ENCODE data around the gene TMEM139.

Gene TMEM139

GRCh38 chr7:143320620-143321019 lies 35.9 kb downstream of the TMEM139 start:
- Histone ChIP-seq H4K20me1 (ENCODE audit: insufficient read depth, low read length) (no peaks in the 10 kb centered on the region), H3K9ac (ENCODE audit: low read depth, low read length) (no peak overlapping the region), H3K36me3 (ENCODE audit: insufficient read depth, low read length) (no peaks in the 10 kb centered on the region), H3K4me1 (ENCODE audit: insufficient read depth, low read length) (no peaks in the 10 kb centered on the region), H3K4me2 (ENCODE audit: insufficient read depth, low read length) (no peak overlapping the region), H3K27me3 (ENCODE audit: insufficient read depth, low read length, poor library complexity) (no peaks in the 10 kb centered on the region), H3K9me3 (ENCODE audit: insufficient read depth, low read length, severe bottlenecking) (no peaks in the 10 kb centered on the region), H3K4me3 (ENCODE audit: low read depth in 1 of 2, low read length in 2 of 2) (no peak overlapping the region), H3K27ac (ENCODE audit: low read length) (no peak overlapping the region), H2AFZ (ENCODE audit: low read depth, low read length) (no peak overlapping the region), H3K79me2 (ENCODE audit: insufficient read depth, low read length) (no peaks in the 10 kb centered on the region)
- TF ChIP-seq EZH2 (IDR thresholded peaks at IDR 0.05; ENCODE audit: borderline replicate concordance, low read depth, low read length, severe bottlenecking) = no peak
- TF ChIP-seq CTCF (IDR thresholded peaks at IDR 0.05; ENCODE audit: borderline replicate concordance, extremely low read depth, low read length, poor library complexity, severe bottlenecking) = no peak
- ATAC-seq (ENCODE audit: insufficient read depth, low read depth) (no peak), DNase-seq (no peak)

- Histone ChIP-seq H3K27ac (ENCODE audit: low read length) (no peak overlapping the region), H3K4me3 (ENCODE audit: low read depth in 1 of 2, low read length in 2 of 2) (no peak overlapping the region), H3K79me2 (ENCODE audit: insufficient read depth, low read length) (no peaks in the 10 kb centered on the region), H2AFZ (ENCODE audit: low read depth, low read length) (no peak overlapping the region), H3K36me3 (ENCODE audit: insufficient read depth, low read length) (no peaks in the 10 kb centered on the region), H3K9ac (ENCODE audit: low read depth, low read length) (no peak overlapping the region), H3K27me3 (ENCODE audit: insufficient read depth, low read length, poor library complexity) (no peaks in the 10 kb centered on the region), H4K20me1 (ENCODE audit: insufficient read depth, low read length) (no peaks in the 10 kb centered on the region), H3K4me1 (ENCODE audit: insufficient read depth, low read length) (no peaks in the 10 kb centered on the region), H3K4me2 (ENCODE audit: insufficient read depth, low read length) (no peak overlapping the region), H3K9me3 (ENCODE audit: insufficient read depth, low read length, severe bottlenecking) (no peaks in the 10 kb centered on the region)
- TF ChIP-seq EZH2 (IDR thresholded peaks at IDR 0.05; ENCODE audit: borderline replicate concordance, low read depth, low read length, severe bottlenecking) (no peak), CTCF (IDR thresholded peaks at IDR 0.05; ENCODE audit: borderline replicate concordance, extremely low read depth, low read length, poor library complexity, severe bottlenecking) (no peak)
- ATAC-seq (ENCODE audit: insufficient read depth, low read depth) (no peak), DNase-seq (no peak)
Observed at GRCh38 chr7:143321242-143321641, 36.5 kb downstream of the TMEM139 start.

- Histone ChIP-seq H3K36me3 (ENCODE audit: insufficient read depth, low read length) (no peaks in the 10 kb centered on the region), H4K20me1 (ENCODE audit: insufficient read depth, low read length) (no peaks in the 10 kb centered on the region), H3K4me3 (ENCODE audit: low read depth in 1 of 2, low read length in 2 of 2) (no peak overlapping the region), H3K9ac (ENCODE audit: low read depth, low read length) (no peak overlapping the region), H3K4me1 (ENCODE audit: insufficient read depth, low read length) (no peaks in the 10 kb centered on the region), H3K9me3 (ENCODE audit: insufficient read depth, low read length, severe bottlenecking) (no peaks in the 10 kb centered on the region), H3K27me3 (ENCODE audit: insufficient read depth, low read length, poor library complexity) (no peaks in the 10 kb centered on the region), H3K4me2 (ENCODE audit: insufficient read depth, low read length) (no peak overlapping the region), H3K27ac (ENCODE audit: low read length) (no peak overlapping the region), H3K79me2 (ENCODE audit: insufficient read depth, low read length) (no peaks in the 10 kb centered on the region), H2AFZ (ENCODE audit: low read depth, low read length) (no peak overlapping the region)
- DNase-seq (no peak), ATAC-seq (ENCODE audit: insufficient read depth, low read depth) (0 out of 3 replicates have a peak, but pooled peaks have one; percentile 44)
- TF ChIP-seq EZH2 (IDR thresholded peaks at IDR 0.05; ENCODE audit: borderline replicate concordance, low read depth, low read length, severe bottlenecking) (no peak), CTCF (IDR thresholded peaks at IDR 0.05; ENCODE audit: borderline replicate concordance, extremely low read depth, low read length, poor library complexity, severe bottlenecking) (no peak)
Observed at GRCh38 chr7:143321734-143322133, 37.0 kb downstream of the TMEM139 start.
